GM12873 (cell line): ENCODE measurements around the gene PPARD.

Experiments
- TF ChIP-seq, protein P1 (sequence below): IDR thresholded peaks from 2 replicates; pipeline ENCODE4 v1.5.1; 2012; ENCODE audit warnings: low read depth, mild to moderate bottlenecking, moderate library complexity, low read length, control low read depth; ENCODE audit not compliant: insufficient read depth; ENCODE audit errors: missing control alignments

Gene PPARD

DNA sequence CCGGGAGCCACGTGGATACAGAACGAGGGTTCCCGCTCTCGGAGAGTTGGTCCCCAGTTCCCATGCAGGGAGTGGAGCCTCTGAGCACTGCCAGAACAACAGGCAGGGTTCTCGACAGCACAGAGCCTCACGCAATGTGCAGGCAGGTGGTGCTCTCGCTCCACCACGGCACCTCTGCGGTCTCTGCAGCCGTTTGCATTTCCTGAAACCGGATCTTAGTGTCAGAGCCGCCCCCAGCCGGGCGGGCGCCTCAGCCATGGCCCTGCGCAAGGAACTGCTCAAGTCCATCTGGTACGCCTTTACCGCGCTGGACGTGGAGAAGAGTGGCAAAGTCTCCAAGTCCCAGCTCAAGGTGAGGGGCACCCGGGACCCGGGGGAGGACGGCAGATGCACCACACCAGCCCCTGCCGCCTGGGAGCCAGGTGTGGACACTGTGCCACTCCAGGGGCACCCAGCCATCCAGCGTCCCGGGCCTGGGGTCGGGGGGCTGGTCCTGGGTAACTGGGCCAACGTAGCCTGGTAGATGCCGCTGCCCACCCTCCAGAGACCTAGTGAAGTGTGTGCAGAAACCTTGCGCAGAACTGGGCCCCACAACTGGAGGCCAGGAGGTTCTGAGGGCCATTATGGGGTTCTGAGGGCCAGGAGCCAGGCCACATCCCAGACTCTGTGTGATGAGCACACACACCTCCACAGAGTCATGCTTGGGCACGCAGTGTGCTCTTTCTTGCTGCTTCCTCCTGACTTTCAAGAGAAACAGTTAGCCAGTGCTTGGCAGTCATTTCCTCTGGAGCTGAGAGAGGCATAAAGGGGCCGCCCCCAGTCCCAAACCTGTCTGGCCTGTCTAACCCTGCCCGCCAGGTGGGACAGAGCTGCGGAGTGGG is 44.5 kb upstream of the PPARD start, which contains the start of gene DEF6:
Gene DEF6, plus strand, starts transcription at position 218 of the 881 bp plus-strand sequence. Its CDS starts 39 bp downstream, at position 257.
- TF ChIP-seq, protein P1, sequence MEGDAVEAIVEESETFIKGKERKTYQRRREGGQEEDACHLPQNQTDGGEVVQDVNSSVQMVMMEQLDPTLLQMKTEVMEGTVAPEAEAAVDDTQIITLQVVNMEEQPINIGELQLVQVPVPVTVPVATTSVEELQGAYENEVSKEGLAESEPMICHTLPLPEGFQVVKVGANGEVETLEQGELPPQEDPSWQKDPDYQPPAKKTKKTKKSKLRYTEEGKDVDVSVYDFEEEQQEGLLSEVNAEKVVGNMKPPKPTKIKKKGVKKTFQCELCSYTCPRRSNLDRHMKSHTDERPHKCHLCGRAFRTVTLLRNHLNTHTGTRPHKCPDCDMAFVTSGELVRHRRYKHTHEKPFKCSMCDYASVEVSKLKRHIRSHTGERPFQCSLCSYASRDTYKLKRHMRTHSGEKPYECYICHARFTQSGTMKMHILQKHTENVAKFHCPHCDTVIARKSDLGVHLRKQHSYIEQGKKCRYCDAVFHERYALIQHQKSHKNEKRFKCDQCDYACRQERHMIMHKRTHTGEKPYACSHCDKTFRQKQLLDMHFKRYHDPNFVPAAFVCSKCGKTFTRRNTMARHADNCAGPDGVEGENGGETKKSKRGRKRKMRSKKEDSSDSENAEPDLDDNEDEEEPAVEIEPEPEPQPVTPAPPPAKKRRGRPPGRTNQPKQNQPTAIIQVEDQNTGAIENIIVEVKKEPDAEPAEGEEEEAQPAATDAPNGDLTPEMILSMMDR = peak; percentile 98

GRCh38 chr6:35298625-35299140 is 43.7 kb upstream of the PPARD start:
- TF ChIP-seq, protein P1 = no peak

DNA sequence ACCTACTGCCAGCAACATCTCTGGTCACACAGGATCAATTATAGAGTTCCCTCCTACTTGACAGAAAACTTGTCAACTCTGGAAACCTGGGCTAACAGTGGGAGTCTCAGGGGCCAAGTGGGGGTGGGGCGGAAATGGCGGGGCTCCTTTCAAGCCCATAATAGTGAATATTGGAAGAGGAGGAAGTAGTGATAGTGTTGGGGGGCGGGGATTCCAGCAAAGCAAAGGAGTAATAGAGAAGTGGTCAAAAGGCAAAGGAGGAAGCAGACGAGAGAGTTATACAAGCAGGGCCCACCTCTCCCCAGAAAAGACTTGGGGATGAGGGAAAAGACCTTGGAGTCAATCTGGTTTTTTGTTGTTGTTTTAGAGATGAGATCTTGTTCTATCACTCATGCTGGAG is 42.7 kb upstream of the PPARD start:
- TF ChIP-seq, protein P1 = no peak

DNA sequence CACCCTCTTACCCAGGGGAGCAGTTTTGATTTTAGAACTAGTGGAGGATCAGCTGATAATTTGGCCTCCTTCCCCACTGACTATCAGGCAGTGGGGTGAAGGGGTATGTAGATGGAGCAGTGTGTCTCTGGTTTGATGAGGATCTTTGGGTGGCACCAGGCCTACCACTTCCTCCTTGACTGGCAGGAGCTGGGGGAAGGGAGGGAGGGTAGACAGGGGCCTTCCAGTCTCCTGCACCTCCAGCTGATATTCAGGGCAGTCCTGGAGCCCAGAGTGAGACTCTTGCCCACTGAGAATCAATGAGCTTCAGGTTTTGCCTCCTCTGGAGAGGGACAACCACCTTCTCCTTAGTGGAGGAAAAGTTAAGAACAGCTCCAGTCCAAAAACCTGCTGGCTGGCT is 41.5 kb upstream of the PPARD start:
- TF ChIP-seq, protein P1 = no peak

GRCh38 chr6:35302604-35303241 is 39.6 kb upstream of the PPARD start:
- TF ChIP-seq, protein P1 = no peak

- TF ChIP-seq, protein P1 = no peak
Observed at GRCh38 chr6:35304299-35304698, 38.1 kb upstream of the PPARD start.

GRCh38 chr6:35305117-35305516 is 37.2 kb upstream of the PPARD start:
- TF ChIP-seq, protein P1 = no peak
